A549 (cell line): ENCODE measurements around the gene KRTAP4-5. TPM values are rescaled to one million over a fixed set of nuclear protein-coding genes. Genes with fewer than 3 reads are reported as not detected.
A peak's percentile ranks its signal among the peaks of the same experiment; 100 is the strongest.
"Not testable (repeated sequence)": the region's sequence is repeated elsewhere in the genome, so short reads cannot be mapped to it uniquely, and the experiment has no call there.

Experiments
- ATAC-seq, 2 experiments: fragments of 200-7000 bp in 1 of 2; fragments of >200 bp in 1 of 2; cut with Nextera tagmentation in 1 of 2; cut with Tn5 transposase in 1 of 2; 3 replicates each; pipeline versions ENCODE4 v1.8.0 to v1.9.1; 2018 to 2020; ENCODE audit warnings: mild to moderate bottlenecking in 1 of 2, moderate library complexity in 1 of 2
- CTCF ChIA-PET: fragments of 300-600 bp; sonication (Branson Sonifier 250); formaldehyde crosslinking; extraction: SDS; loops from one replicate; lab custom pipeline; 2021; ENCODE audit warnings: antibody characterized with exemption, inconsistent platforms; lab: Yijun Ruan, JAX
- POLR2A ChIA-PET: fragments of 350-600 bp; formaldehyde crosslinking; extraction: SDS; loops from one replicate; lab custom pipeline; 2021; ENCODE audit warnings: antibody characterized with exemption, inconsistent platforms; lab: Yijun Ruan, JAX
- DNase-seq, 2 experiments: peaks; one replicate each; pipeline versions ENCODE4 v3.0.0 to v3.0.0-alpha.2; 2011 to 2016; ENCODE audit warnings: low read depth in 1 of 2, low spot score in 1 of 2
- FAIRE-seq: peaks from 2 replicates; lab custom pipeline; 2011; peaks lifted over from hg19 to GRCh38; lab: Jason Lieb, UNC
- H3K27ac ChIP-seq, 2 experiments: fragments of >200 bp; sonication (Bioruptor Twin); formaldehyde crosslinking; 3 replicates each; pipeline ENCODE4 v1.5.1; 2016 to 2017
- H3K4me1 ChIP-seq: fragments of >200 bp; sonication (Bioruptor Twin); formaldehyde crosslinking; 3 replicates; pipeline ENCODE4 v1.6.1; 2016
- H3K4me2 ChIP-seq: fragments of >200 bp; sonication (Bioruptor Twin); formaldehyde crosslinking; 3 replicates; pipeline ENCODE4 v1.6.1; 2016
- H3K4me3 ChIP-seq: fragments of >200 bp; sonication (Bioruptor Twin); formaldehyde crosslinking; 3 replicates; pipeline ENCODE4 v1.5.1; 2016
- H3K9me3 ChIP-seq: fragments of >200 bp; sonication (Bioruptor Twin); formaldehyde crosslinking; 3 replicates; pipeline ENCODE4 v1.6.1; 2016
- CBX8 ChIP-seq: fragments of 200-600 bp; sonication (generic); IDR thresholded peaks from 2 replicates; pipeline ENCODE4 v1.6.1; 2016
- EHF ChIP-seq: fragments of 250-450 bp; sonication (Bioruptor Pico); IDR thresholded peaks from 2 replicates; pipeline ENCODE4 v1.5.0; 2020; ENCODE audit warnings: mild to moderate bottlenecking
- FOSB ChIP-seq: fragments of 250-450 bp; sonication (Bioruptor Pico); IDR thresholded peaks from 2 replicates; pipeline ENCODE4 v1.5.0; 2020; ENCODE audit warnings: mild to moderate bottlenecking, moderate library complexity
- HDAC2 ChIP-seq: fragments of 200-600 bp; sonication (generic); IDR thresholded peaks from 2 replicates; pipeline ENCODE4 v1.6.1; 2016
- HOXA7 ChIP-seq: fragments of 250-450 bp; sonication (Bioruptor Pico); IDR thresholded peaks from 2 replicates; pipeline ENCODE4 v1.5.0; 2020; ENCODE audit warnings: mild to moderate bottlenecking, moderate library complexity
- MAFK ChIP-seq: fragments of 450-650 bp; IDR thresholded peaks from 2 replicates; pipeline ENCODE4 v1.6.1; 2014; ENCODE audit not compliant: partially characterized antibody
- PHF8 ChIP-seq: fragments of 200-600 bp; sonication (generic); IDR thresholded peaks from 2 replicates; pipeline ENCODE4 v1.6.1; 2016; ENCODE audit warnings: low read depth, mild to moderate bottlenecking, antibody characterized with exemption, moderate library complexity, borderline replicate concordance
- RARB ChIP-seq: fragments of 250-450 bp; sonication (Bioruptor Pico); IDR thresholded peaks from 2 replicates; pipeline ENCODE4 v1.8.0; 2021; ENCODE audit warnings: mild to moderate bottlenecking, moderate library complexity
- ZC3H11A ChIP-seq: fragments of 450-650 bp; IDR thresholded peaks from 2 replicates; pipeline ENCODE4 v1.6.1; 2014; ENCODE audit warnings: antibody characterized with exemption, mild to moderate bottlenecking
- ZFP36 ChIP-seq: fragments of 450-650 bp; IDR thresholded peaks from 2 replicates; pipeline ENCODE4 v1.6.1; 2014; ENCODE audit warnings: borderline replicate concordance; ENCODE audit not compliant: partially characterized antibody
- ZSCAN20 ChIP-seq: fragments of 250-450 bp; sonication (Bioruptor Pico); IDR thresholded peaks from 2 replicates; pipeline ENCODE4 v1.8.0; 2022; ENCODE audit warnings: mild to moderate bottlenecking, moderate library complexity
- WGBS: methylation state at CpG from one replicate; pipeline ENCODE4 v1.1.6; 2017; ENCODE audit errors: missing lambda C conversion rate; 5-methylcytosine and 5-hydroxymethylcytosine counted together
- polyA plus RNA-seq, 4 experiments: library from polyadenylated mRNA; depleted of rRNA in 3 of 4; stranded (reverse); fragments of >200 nt; fragmentation: RNase III in 1 of 4; extraction: RNeasy Plus Mini Kit Qiagen cat#74134 plus additional on column Dnase treatment in 1 of 4; gene quantifications; 2 replicates in 3 of 4; 3 replicates in 1 of 4; pipeline ENCODE4 v1.2.3, GENCODE V29; 2011 to 2017

Gene KRTAP4-5
- polyA plus RNA-seq, 2 of the 4 experiments (the other 2 are of a cell fraction), result not detected

GRCh38 chr17:41111151-41111885 lies 38.3 kb downstream of the KRTAP4-5 start:
- no peak overlapping the region for H3K27ac ChIP-seq
- DNase-seq (no peak), FAIRE-seq (no peak)
- TF ChIP-seq HOXA7 (CRISPR knock-in tag), result no peak
- TF ChIP-seq MAFK, result peak; percentile 85
- no peak for TF ChIP-seq EHF (CRISPR knock-in tag)
- TF ChIP-seq ZC3H11A, result no peak
- no peak for TF ChIP-seq RARB (CRISPR knock-in tag)
- TF ChIP-seq CBX8, result no peak
- peak; percentile 49 for TF ChIP-seq ZFP36
- TF ChIP-seq, all 56 proteins: peak for 2
- ChIA-PET CTCF (no interaction called here), POLR2A (no interaction called here)
- ATAC-seq, result no peak
- Histone ChIP-seq H3K4me1 (no peaks in the 10 kb centered on the region), H3K9me3 (peaks cover 5% of the 10 kb centered on the region; the same call in 1 of the 3 replicates), H3K4me3 (no peak overlapping the region), H3K4me2 (no peak overlapping the region)
- WGBS, result 54% methylated on average over 2 of the region's 2 CpGs

GRCh38 chr17:41108728-41109386 lies 40.8 kb downstream of the KRTAP4-5 start:
- FAIRE-seq, H3K27ac ChIP-seq, H3K4me2 ChIP-seq, POLR2A ChIA-PET, H3K4me3 ChIP-seq, H3K9me3 ChIP-seq, DNase-seq, ATAC-seq: not testable (repeated sequence)
- CTCF ChIA-PET, result interaction anchor here (0.6 kb wide), 2 partner anchors 158 to 431 kb away, joined by 3 to 4 read pairs; no protein-coding TSS in a partner anchor
- WGBS, result 10% methylated on average over 1 of the region's 1 CpG
- H3K4me1 ChIP-seq, result peaks cover 11% of the 10 kb centered on the region

GRCh38 chr17:41107941-41108450 lies 41.6 kb downstream of the KRTAP4-5 start:
- FAIRE-seq (no peak), DNase-seq (no peak), ATAC-seq (no peak)
- peaks cover 5% of the 10 kb centered on the region; the same call in 1 of the 3 replicates for H3K9me3 ChIP-seq
- peaks cover 11% of the 10 kb centered on the region for H3K4me1 ChIP-seq
- H3K4me2 ChIP-seq, result no peak overlapping the region
- no peak overlapping the region for H3K4me3 ChIP-seq
- 50% methylated on average over 1 of the region's 1 CpG for WGBS
- TF ChIP-seq HDAC2 (no peak), FOSB (no peak), ZC3H11A (no peak), PHF8 (no peak), ZSCAN20 (CRISPR knock-in tag) (no peak)
- ChIA-PET POLR2A (no interaction called here), CTCF (interaction anchor here (1.1 kb wide), 1 partner anchor 441 kb away, joined by 3 read pairs; no protein-coding TSS in a partner anchor)
- no peak overlapping the region for H3K27ac ChIP-seq

GRCh38 chr17:41105347-41105746 lies 44.3 kb downstream of the KRTAP4-5 start, which contains the start of gene KRTAP4-9:
TSS of gene KRTAP4-9 (plus strand) at chr17:41105389. CDS start at chr17:41105389, 0 bp downstream.
- CTCF ChIA-PET, result interaction anchor here (1.7 kb wide), 1 partner anchor 543 kb away, joined by 4 read pairs; no protein-coding TSS in a partner anchor

GRCh38 chr17:41104386-41105038 lies 45.1 kb downstream of the KRTAP4-5 start:
- H3K27ac ChIP-seq, result not testable (repeated sequence)

More at GRCh38 chr17:41105347-41105746, 44.3 kb downstream of the KRTAP4-5 start, which contains the start of gene KRTAP4-9:
- ATAC-seq, DNase-seq, POLR2A ChIA-PET, FAIRE-seq, H3K4me3 ChIP-seq, H3K9me3 ChIP-seq, H3K4me2 ChIP-seq: not testable (repeated sequence)
- 83% methylated on average over 9 of the region's 10 CpGs for WGBS
- H3K4me1 ChIP-seq, result peaks cover 11% of the 10 kb centered on the region
- peak within 1 kb of the TSS in 1 of 2 experiments; percentile 30; a peak in 2 of 6 replicates for H3K27ac ChIP-seq

More at GRCh38 chr17:41104386-41105038, 45.1 kb downstream of the KRTAP4-5 start:
- POLR2A ChIA-PET, CTCF ChIA-PET, H3K4me2 ChIP-seq, H3K9me3 ChIP-seq, H3K4me3 ChIP-seq: not testable (repeated sequence)
- ATAC-seq (peak in 1 of 2 experiments; percentile 78; a peak in 3 of 6 replicates), FAIRE-seq (peak; percentile 100), DNase-seq (peak in 1 of 2 experiments; percentile 23)
- 7% methylated on average over 2 of the region's 2 CpGs for WGBS
- H3K4me1 ChIP-seq, result peaks cover 18% of the 10 kb centered on the region
